HG02943 (cell line): ENCODE measurements around the gene IDH3A.

ENCODE experiments used
- ATAC-seq: cut with Tn5 transposase; IDR thresholded peaks from one replicate; pipeline ENCODE4 v1.9.1; 2021; ENCODE audit warnings: mild to moderate bottlenecking, low read depth, moderate library complexity; ENCODE audit not compliant: unreplicated experiment

The IDH3A gene

DNA sequence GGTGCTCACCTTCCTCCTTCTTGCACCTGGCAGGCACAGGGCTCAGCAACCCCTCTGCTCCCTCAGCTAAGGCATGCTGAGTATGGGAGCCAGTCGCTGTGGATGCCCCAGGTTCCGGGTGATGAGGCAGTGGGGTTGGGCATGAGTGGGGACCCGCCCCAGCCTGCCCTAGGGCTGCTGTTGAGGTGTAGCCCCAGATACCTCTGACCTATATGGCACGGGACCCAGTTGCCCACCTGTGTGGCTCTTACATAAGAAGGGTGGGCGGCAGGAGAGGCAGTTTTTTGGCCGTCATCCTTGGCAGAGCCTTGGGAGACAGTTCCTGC, 64.2 kb downstream of the IDH3A start:
- ATAC-seq = no peak

DNA sequence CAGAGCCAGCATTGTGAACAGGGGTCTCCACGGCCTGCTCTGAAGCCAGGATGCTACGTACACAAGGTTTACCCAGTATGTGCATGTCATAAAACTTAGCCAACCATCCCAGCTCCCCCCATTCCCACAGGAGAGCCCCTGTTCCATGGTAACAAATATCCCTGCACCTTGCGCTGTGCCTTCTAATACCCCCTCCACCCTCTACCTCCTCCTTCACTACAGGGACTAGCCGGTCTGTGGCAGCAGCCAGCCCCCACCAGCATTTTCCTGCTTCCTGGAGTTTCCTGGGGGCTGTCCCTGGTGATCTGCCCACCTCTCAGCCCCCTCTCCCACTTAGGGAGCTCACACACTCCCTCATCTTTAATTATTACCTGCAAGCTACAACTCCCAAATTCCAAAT, 64.8 kb downstream of the IDH3A start:
- no peak for ATAC-seq

DNA sequence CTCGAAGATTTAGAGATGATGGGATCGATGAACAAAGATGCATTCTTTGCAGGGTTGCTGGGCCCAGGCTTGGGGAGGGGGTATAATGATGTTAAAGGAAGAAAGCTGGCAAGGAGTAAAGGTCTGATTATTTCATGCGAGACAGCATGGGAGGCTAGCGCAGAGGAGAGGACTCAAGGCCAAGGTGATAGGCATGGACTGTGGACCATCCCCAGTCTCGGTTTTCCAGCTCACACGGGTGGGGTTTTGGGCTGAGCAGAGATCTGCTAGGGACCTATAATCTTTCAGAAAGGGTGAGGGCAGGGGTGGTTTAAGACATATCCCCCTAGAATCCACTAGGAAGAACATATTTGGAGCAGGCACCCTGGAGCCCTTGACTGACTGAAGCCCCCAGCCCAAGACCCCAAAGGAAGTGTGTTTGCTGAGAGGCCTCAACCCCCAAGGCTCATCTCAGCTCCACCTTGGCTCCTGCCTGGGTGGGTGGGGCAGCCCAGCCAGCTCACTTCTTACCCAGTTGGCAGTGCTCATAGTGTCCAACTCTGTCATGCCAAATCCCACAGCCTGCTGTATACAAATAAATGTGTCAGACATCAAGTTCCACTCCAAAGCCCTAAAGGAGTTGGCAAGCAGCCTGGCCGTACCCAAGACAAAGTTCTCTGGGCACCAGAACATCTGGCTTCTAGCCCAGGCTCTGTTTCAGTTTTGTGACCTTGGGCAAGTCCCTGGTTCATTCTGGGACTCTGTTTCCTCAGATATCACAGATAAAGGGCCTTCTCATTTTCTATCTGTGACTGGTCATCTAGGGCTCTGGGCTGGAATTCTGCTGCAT, 67.3 kb downstream of the IDH3A start:
- ATAC-seq = no peak

DNA sequence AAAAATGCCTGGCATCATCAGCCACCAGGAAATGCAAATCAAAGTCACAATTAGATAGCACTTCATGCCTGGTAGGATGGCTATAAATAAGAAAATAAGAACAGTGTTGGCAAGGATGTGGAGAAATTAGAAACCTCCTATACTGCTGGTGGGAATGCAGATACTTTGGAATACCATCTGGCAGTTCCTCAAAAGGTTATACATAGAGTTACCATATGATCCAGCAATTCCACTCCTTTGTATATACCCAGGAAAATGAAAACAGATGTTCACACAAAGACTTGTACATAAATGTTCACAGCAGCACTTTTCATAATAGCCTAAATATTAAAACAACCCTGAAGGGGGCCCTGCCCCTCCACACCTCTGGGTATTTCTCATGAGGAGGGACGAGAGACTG, 71.6 kb downstream of the IDH3A start:
- ATAC-seq = no peak
